GM18519 (cell line): Measurements from ENCODE around the gene SNX10.
"Not testable (repeated sequence)": the region's sequence is repeated elsewhere in the genome, so short reads cannot be mapped to it uniquely, and the experiment has no call there.

ENCODE experiments used
- ATAC-seq: cut with Tn5 transposase; IDR thresholded peaks from one replicate; pipeline ENCODE4 v1.9.1; 2021; ENCODE audit warnings: mild to moderate bottlenecking, moderate library complexity; ENCODE audit not compliant: unreplicated experiment, low FRiP score

The SNX10 gene, protein sequence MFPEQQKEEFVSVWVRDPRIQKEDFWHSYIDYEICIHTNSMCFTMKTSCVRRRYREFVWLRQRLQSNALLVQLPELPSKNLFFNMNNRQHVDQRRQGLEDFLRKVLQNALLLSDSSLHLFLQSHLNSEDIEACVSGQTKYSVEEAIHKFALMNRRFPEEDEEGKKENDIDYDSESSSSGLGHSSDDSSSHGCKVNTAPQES

DNA sequence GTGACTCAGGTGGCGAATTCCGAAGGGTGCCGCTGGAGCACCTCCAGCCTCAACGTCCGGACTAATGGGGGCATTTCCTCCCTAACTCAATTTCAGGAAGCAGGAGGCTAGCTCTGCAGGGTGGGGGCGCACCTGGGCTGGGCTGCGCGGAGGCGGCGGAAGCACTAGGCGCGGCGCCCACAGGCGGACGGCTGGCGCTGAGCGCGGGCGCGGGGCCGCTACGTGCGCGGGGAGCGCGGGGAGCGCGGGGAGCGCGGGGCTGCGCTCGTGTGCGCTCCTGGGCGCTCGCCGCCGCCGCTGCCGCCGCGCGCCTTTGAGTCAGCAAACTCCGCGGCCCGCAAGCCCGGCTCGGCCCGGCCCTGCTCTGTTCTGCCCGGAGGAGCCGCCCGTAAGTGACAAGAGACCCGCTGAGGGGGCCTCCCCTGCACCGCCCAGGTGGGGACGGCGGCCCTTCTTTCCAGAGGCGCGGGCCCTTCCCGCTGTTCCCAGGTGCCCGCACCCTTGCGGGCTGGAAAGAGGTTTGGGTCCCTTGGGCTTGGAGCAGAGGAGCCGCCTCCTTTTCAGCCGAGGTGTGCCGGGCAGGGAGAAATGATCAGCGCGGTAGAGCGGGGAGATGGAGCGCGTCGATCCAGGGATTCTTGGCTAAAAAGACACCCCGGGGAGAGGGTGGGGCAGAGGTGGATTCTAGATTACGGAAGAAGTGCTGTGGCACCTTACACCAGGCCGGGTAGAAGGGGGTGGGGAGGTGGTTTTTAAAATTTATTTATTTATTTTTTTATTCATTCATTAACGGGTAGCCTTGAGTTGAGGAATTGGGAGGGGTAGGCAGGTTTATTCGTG is at the start of gene SNX10:
SNX10 (plus strand) TSS at position 164 of the 840 bp plus-strand sequence. CDS start 54,581 bp downstream, outside the sequence.
- peak; percentile 71 for ATAC-seq

DNA sequence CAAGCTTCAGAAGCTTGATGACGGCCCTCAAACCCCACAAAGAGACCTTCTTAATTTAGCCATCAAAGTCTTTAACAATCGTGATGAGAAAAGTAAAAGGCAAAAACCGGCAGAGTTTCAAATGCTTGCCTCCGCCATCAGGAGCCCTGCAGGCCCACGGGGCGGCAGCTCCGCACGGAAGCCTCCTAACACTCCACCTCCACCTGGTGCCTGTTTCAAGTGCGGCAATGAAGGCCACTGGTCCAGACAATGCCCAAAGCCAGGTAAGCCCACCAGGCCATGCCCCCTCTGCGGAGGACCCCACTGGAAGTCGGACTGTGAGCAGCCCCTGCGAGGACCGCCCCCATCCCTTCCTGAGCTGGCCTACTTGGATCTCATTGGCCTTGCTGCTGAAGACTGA is 46.5 kb upstream of the SNX10 start:
- ATAC-seq, result no peak

DNA sequence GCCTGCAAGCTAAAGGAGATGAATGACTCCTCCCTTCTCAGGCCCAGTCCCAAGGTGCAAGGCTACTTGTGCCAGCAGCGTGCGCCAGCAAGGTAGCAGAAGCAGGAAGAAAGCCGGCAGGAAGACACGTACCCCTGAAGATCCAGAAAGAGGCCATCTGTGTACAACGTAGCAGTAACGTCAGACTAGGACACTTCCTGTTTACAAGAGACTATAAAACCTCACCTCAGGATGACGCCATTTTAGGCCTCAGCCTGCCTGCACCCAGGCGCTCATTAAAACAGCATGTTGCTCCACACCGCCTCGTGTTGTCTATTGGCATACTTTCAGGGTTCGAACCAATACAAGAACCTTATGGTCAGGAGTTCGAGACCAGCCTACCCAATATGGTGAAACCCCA is 41.4 kb upstream of the SNX10 start:
- no peak for ATAC-seq

DNA sequence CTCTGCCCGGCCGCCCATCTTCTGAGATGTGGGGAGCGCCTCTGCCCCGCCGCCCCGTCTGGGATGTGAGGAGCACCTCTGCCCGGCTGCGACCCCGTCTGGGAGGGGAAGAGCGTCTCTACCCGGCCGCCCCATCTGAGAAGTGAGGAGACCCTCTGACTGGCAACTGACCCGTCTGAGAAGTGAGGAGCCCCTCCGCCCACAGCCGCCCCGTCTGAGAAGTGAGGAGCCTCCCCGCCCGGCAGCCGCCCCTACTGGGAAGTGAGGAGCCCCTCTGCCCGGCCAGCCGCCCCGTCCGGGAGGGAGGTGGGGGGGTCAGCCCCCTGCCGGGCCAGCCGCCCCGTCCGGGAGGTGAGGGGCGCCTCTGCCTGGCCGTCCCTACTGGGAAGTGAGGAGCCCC is 29.8 kb upstream of the SNX10 start:
- ATAC-seq, result not testable (repeated sequence)

DNA sequence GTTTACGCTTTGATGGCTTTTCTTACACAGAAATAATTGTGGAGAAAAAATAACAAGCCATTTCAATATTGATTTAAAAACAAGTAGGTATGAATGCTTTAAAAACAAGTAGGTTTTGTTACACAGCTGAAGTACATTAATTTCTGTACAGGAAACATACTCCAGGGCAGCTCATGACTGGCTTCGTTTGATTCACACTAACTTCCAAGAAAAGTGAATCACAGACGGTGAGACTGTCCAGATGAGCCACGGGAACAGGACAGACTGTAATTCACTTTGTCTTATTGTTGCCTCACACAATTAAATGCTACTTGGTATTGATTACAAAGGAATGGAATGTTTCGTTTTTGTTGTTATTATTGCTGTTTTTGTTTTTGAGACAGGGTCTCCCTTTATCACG is 26.6 kb upstream of the SNX10 start:
- no peak for ATAC-seq

DNA sequence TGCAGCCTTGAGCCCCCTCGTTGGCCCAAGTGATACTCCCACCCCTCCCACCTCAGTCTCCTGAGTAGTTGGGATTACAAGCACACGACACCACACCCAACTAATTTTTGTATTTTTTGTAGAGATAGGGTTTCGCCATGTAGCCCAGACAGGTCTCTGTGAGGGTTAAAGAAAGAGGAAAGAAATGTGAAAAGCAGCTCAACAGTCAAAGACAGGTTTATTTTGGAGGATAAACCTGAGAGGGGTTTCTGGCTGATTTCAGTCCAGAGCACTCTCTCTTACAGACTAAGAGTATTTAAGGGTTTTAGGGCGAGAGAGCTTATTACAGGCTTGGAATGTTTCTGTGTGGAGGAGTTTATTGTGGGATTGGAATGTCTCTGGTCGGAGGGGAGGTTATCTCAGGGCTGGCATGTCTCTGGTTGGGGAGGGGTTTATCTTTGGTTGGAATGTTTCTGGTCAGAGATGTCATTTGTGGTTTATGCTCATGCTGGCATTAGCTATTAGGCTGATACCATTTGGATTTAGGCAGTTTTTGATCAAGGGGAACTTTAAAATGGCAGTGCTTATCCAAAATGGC is 26.1 kb upstream of the SNX10 start:
- ATAC-seq, result no peak

DNA sequence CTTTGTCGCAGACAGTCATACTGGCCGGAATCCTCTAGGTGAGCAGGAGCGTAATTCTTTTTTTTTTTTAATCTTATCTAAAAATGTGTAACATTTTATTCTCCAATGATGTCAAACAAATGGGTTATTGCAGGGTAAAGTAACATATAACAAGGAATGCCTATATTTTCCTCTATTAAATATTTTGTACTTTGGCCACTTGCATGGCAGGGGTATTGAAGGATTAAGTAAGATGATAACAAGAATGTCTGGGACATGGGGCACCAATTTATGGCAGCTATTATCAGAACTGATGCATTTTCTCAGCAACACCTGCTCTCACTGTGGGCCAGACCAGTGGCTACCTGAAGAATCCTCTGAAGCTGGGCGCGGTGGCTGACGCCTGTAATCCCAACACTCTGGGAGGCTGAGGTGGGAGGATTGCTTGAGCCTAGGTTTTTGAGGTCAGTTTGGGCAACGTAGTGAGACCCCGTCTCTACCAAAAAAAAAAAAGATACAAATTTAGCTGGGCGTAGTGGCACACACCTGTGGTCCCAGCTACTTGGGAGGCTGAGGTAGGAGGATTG is 24.0 kb upstream of the SNX10 start:
- no peak for ATAC-seq

DNA sequence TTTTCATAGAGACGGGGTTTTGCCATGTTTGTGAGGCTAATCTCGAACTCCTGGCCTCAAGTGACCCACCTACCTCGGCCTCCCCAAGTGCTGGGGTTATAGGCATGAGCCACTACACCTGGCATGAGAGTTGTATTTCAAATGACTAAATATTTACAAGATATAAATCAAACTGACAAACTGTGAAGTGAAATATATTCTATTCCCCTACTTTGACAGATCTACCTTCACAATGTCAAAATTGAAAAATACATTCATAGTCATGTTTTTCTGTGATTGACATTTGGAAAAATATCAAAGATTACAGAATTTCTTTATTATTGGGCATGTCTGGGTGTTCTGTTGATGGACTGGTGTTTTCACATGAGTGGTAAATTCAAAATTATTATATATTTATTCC is 16.4 kb upstream of the SNX10 start:
- no peak for ATAC-seq

DNA sequence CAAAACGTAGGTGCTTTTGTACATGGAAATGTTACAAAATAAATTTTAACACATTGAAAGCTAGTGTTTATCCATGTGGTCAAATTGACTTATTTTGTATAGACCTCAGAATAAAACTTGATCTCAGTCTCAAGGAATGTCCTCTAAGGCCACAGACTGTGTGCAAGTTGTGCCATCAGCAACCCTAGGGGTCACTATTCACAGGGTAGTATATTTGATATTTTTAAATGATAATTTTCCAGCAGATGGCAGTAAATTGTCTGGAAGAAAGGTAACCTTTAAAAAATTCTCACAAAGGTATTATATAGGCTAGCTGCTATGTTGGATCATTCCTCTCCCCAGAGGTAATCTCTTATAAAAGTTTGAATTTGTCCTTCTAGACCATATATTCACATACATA is 12.9 kb upstream of the SNX10 start:
- ATAC-seq, result no peak

DNA sequence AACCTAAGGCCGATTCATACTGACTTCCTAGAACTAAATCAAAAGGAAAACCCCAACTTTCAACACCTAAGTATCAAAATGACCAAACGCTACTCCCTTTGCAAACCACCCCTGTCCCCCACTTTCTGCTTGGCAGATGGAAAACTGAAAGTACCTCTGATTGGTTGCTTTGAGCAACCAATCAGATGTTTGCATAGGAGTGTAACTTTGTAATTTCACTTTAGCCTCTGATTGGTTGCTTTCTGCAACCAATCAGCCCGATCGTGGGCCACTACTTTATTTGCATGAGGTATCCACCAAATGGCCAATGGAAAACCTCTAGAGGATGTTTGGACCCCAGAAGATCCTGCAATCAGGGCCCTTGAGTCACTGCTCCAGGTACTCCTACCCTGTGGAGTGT is 12.3 kb upstream of the SNX10 start:
- no peak for ATAC-seq

DNA sequence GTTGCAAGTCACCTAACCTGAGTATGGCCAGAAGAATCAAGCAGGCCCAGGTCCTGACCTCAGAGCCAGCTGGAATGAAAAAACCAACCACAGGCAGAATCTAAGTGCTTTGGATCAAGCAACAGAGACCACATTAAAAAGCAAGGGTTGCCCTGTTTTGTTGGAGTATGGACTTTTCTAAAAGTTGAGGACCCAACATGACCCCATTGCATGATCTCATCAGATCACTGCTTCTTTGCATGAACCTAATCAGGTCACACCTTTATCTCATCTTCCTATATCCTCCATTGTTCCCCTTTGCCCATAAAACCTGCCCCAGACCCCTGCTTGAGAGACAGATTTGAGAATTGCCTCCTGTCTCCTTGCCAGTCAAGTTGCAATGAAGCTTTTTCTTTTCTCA is 11.6 kb upstream of the SNX10 start:
- ATAC-seq, result no peak

DNA sequence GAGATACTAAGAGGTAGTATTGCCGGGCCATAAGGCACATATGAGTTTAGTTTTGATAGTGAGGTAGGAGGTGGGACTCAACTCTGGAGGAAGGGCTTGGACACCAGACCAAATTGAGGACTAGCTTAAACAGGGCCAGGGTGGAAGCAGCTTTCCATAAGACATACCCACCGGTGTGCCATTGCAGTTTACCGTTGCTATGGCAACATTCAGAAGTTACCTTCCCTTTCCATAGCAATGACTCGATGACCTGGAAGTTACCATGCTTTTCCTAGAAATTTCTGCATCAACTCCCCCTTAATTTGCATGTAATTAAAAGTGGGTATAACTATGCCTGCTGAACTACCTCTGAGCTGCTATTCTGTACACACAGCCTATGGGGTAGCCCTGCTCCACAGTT is 10.9 kb upstream of the SNX10 start:
- ATAC-seq, result no peak

DNA sequence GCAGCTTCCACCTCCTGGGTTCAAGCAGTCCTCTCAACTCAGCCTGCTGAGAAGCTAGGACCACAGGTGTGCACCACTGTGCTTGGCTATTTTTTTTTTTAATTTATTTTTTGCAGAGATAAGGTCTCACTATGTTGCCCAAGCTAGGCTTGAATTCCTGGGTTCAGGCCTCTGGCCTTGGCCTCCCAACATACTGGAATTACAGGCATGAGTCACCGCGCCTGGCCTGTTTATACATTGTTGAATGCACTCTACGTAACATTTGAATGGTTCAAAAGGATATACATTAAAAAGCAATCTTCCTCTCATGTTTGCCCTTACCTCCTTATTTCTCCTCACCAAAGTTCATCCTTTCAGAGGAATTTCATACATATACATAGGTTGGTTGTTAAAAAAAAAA is 7.2 kb upstream of the SNX10 start:
- no peak for ATAC-seq

DNA sequence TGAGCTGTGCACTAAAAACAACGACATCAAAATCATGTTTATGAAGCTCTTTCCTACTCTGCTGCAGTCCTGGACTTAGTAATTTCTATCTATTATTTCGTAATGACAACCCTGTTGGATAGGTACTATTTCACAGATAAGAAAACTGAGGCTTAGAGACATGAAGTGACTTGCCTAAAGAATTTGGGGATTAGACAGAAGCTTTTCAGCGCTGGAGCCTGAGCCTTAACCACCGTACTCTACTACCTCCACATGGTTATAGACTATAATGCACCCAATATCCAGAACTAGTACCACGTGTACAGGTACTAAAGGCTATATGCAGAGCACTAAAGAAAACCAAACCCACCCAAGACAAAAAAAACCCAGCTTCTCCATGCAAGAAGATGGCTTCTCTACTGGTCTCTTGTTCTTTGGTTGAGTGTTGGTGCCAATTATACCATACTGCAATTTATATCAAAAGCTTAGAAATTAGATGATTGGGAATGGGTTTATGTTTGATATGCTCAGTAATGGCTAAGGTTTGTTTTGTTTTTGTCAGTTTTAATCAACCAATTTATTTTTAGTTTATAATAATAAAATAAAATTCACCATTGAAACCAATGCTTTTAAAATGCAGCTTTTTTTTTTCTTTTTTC is 6.5 kb upstream of the SNX10 start:
- no peak for ATAC-seq

DNA sequence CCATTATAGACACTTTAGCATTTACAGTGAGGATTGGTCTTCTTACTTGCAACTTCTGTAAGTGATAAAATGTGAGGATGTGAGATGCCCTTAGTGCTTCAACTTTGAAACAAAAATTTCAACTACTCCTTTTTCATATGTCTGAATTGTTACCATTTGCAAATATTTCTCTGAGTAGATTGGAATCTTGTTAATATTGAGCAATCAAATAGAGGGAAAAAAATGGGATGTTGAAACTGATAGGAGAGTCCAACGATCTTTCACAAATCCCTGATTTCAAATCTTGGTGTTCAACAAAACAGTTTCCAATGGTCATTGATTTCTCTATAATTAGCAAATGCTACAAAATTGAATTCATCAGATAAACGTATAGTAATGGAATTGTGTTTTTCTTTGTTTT is 5.5 kb upstream of the SNX10 start:
- no peak for ATAC-seq

DNA sequence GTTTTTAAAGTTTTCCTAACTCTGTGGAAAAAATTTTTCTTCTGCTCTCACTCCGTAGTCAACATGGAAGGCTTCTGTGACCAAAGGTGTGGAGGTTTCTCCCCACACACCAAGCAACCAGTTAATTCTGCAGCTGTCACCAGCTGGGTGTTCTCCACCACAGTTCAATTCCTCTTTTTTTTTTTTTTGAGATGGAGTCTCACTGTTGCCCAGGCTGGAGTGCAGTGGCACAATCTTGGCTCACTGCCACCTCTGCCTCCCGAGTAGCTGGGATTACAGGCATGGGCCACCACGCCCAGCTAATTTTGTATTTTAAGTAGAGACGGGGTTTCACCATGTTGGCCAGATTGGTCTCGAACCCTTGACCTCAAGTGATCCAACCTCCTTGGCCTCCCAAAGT is 3.5 kb upstream of the SNX10 start:
- not testable (repeated sequence) for ATAC-seq

DNA sequence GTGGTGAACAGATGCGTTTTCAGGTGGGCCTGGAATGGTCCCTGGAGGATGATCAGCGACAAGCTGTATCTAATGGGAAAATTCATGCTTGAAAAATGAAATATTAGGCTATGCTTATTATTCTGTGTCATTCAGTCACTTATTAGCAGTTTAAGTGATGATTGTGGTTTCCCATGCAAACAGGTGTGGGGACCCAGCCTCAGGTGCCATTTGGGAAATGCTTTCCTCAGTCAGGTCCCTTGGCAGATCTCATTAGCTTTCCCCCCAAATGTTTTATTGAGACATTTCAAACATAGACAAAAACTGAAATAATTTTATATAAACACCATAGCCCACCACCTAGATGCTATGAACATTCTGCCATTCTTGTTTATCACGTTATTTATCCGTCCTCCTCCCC is 411 bp upstream of the SNX10 start:
- ATAC-seq, result no peak

DNA sequence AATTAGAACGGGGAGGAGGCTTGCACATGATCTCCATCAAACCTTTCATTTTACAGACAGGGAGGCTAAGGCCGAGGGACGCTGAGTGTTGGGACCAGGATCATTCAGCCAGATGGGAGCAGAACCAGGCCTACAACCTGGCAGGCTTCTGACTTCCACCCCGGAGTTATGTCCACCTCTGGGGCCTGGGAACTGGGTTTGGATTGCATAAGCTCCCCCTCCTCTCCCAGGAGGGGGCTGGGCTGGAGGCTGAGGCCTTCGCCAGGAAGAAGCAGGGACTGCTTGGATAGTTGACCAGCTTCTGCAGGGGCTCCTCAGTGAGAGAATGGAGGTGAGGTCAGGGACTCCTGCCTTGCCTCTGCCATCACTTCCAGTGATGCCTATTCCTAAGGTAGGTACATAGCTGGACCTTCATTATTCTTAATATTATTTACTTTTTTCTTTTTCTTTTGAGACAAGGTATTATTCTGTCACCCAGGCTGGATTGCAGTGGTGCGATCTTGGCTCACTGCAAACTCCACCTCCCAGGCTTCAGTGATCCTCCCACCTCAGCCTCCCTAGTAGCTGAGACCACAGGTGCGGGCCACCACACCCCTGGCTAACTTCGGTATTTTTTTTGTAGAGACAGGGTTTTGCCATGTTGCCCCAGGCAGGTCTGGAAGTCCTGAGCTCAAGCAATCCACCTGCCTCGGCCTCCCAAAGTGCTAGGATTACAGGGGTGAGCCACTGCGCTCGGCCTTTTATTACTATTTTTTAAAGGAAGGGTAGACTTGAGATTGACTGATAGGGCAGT is 1.3 kb downstream of the SNX10 start:
- ATAC-seq, result no peak

DNA sequence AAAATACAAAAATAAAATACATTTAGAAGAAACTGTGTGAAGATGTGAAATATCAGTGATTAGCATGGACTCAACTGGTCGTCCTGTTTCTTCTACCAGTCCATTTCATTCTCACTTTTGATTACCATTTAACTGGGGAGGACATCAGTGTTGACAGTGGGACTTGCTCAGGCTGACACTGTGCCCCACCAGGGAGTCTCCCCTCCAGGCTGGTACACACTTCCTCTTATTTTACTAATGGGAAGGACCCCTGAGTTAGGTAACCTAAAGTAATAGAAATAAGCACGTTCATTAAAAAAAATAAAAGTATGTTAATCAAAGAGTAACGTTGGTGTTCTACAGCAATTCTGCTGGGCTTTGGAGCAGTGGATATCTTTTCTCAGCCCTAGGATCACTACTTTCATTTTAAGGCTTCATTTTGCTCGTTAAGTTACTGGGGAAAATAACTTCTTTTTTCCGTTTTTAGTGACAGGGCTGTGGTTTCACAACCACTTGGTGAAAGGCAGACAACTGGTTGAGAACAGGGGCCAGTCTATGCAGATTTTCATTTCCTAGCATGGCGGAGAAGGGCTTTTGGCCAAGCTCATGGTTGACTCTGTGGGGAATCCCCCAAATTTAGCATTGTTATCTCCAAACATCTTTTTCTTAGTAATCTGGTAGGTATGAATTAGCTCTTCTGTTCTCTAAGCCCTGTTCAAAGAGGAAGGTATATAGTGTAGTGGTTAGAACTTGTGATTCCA is 2.1 kb downstream of the SNX10 start:
- peak; percentile 63 for ATAC-seq

DNA sequence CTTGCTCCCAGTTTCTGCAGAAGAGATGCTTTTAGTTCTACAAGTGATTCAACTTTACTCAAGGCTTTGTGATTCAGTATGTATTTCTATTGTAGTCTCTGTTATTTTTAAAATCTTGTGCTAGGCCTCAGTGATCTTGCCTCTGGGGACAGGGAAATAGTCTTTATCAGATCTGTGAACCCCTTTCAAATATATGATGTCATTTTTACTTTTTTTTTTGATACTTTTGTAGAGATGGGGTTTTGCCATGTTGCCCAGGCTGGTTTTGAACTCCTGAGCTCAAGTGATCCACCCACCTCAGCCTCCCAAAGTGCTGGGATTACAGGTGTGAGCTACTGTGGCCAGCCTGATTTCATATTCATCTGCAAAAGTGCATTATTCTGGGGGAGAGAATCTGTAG is 3.4 kb downstream of the SNX10 start:
- no peak for ATAC-seq
